H9 (cell line): Measurements from ENCODE around the gene MYOM3. TPM values are rescaled to one million over a fixed set of nuclear protein-coding genes. Genes with fewer than 3 reads are reported as not detected.

Experiments used
- DNase-seq: peaks from one replicate; pipeline ENCODE4 v3.0.0-alpha.2; 2017
- H2AFZ ChIP-seq: one replicate; pipeline ENCODE4 v1.6.1; 2013; ENCODE audit warnings: mild to moderate bottlenecking, low read length, control low read depth, moderate library complexity
- H2AK5ac ChIP-seq: 2 replicates; pipeline ENCODE4 v1.6.1; 2013; ENCODE audit warnings: low read length, control low read depth, mixed read lengths; ENCODE audit not compliant: insufficient read length
- H2BK120ac ChIP-seq: one replicate; pipeline ENCODE4 v1.6.1; 2013; ENCODE audit warnings: low read depth, mild to moderate bottlenecking, low read length, control low read depth, inconsistent platforms; ENCODE audit not compliant: poor library complexity, severe bottlenecking
- H2BK12ac ChIP-seq: 2 replicates; pipeline ENCODE4 v1.6.1; 2013; ENCODE audit warnings: low read length, control low read depth, mixed read lengths, low read depth; ENCODE audit not compliant: insufficient read length
- H2BK15ac ChIP-seq: 2 replicates; pipeline ENCODE4 v1.6.1; 2013; ENCODE audit warnings: low read depth, low read length, control low read depth
- H2BK20ac ChIP-seq: one replicate; pipeline ENCODE4 v1.6.1; 2013; ENCODE audit warnings: low read depth, mild to moderate bottlenecking, low read length, control low read depth, inconsistent platforms; ENCODE audit not compliant: poor library complexity, severe bottlenecking
- H2BK5ac ChIP-seq: 2 replicates; pipeline ENCODE4 v1.6.1; 2013; ENCODE audit warnings: low read length, control low read depth, mixed read lengths; ENCODE audit not compliant: insufficient read length
- H3K14ac ChIP-seq: 2 replicates; pipeline ENCODE4 v1.6.1; 2013; ENCODE audit warnings: low read length, control low read depth; ENCODE audit not compliant: insufficient read depth
- H3K18ac ChIP-seq: 2 replicates; pipeline ENCODE4 v1.6.1; 2013; ENCODE audit warnings: low read depth, mild to moderate bottlenecking, mixed read lengths, low read length, control low read depth; ENCODE audit not compliant: insufficient read length
- H3K23ac ChIP-seq: 2 replicates; pipeline ENCODE4 v1.6.1; 2013; ENCODE audit warnings: low read length, control low read depth, mixed read lengths, low read depth; ENCODE audit not compliant: insufficient read length
- H3K23me2 ChIP-seq: 2 replicates; pipeline ENCODE4 v1.6.1; 2013; ENCODE audit warnings: low read depth, mild to moderate bottlenecking, mixed read lengths, low read length, control low read depth; ENCODE audit not compliant: insufficient read length, poor library complexity, severe bottlenecking
- H3K27ac ChIP-seq: 2 replicates; pipeline ENCODE4 v1.5.1; 2013; ENCODE audit warnings: low read length, control low read depth, mixed read lengths, low read depth; ENCODE audit not compliant: insufficient read length
- H3K27me3 ChIP-seq: 2 replicates; pipeline ENCODE4 v1.6.1; 2013; ENCODE audit warnings: low read length, control low read depth, inconsistent platforms; ENCODE audit not compliant: insufficient read depth
- H3K4ac ChIP-seq: 2 replicates; pipeline ENCODE4 v1.6.1; 2013; ENCODE audit warnings: low read depth, mild to moderate bottlenecking, control low read depth, inconsistent platforms, low read length, moderate library complexity
- H3K4me1 ChIP-seq: 2 replicates; pipeline ENCODE4 v1.6.1; 2013; ENCODE audit warnings: low read length, control low read depth, inconsistent platforms; ENCODE audit not compliant: insufficient read depth
- H3K4me2 ChIP-seq: 2 replicates; pipeline ENCODE4 v1.6.1; 2013; ENCODE audit warnings: low read length, control low read depth, mixed read lengths; ENCODE audit not compliant: insufficient read length, insufficient read depth
- H3K56ac ChIP-seq: 2 replicates; pipeline ENCODE4 v1.6.1; 2013; ENCODE audit warnings: low read depth, mild to moderate bottlenecking, mixed read lengths, low read length, control low read depth; ENCODE audit not compliant: insufficient read length
- H3K79me1 ChIP-seq: 2 replicates; pipeline ENCODE4 v1.6.1; 2013; ENCODE audit warnings: low read depth, mild to moderate bottlenecking, moderate library complexity, low read length, control low read depth, inconsistent platforms; ENCODE audit not compliant: insufficient read depth, poor library complexity, severe bottlenecking
- H3K79me2 ChIP-seq: 2 replicates; pipeline ENCODE4 v1.6.1; 2013; ENCODE audit warnings: low read length, control low read depth, inconsistent platforms; ENCODE audit not compliant: insufficient read depth
- H3K9ac ChIP-seq: 2 replicates; pipeline ENCODE4 v1.6.1; 2013; ENCODE audit warnings: low read length, control low read depth, mixed read lengths; ENCODE audit not compliant: insufficient read length; ENCODE audit errors: extremely low read depth
- H3K9me3 ChIP-seq: one replicate; pipeline ENCODE4 v1.6.1; 2013; ENCODE audit warnings: low read depth, low read length, inconsistent platforms; ENCODE audit not compliant: control insufficient read depth
- H3T11ph ChIP-seq: one replicate; pipeline ENCODE4 v1.6.1; 2013; ENCODE audit warnings: mild to moderate bottlenecking, low read length, control low read depth, inconsistent platforms
- H4K20me1 ChIP-seq: one replicate; pipeline ENCODE4 v1.6.1; 2013; ENCODE audit not compliant: control insufficient read depth, insufficient read length, insufficient read depth
- H4K5ac ChIP-seq: 2 replicates; pipeline ENCODE4 v1.6.1; 2013; ENCODE audit warnings: low read depth, mild to moderate bottlenecking, mixed read lengths, low read length, control low read depth; ENCODE audit not compliant: insufficient read length
- H4K8ac ChIP-seq: replicated peaks from 2 replicates; pipeline ENCODE4 v1.6.1; 2013; ENCODE audit warnings: low read length, control low read depth, mixed read lengths, low read depth; ENCODE audit not compliant: insufficient read length
- H4K91ac ChIP-seq: 2 replicates; pipeline ENCODE4 v1.6.1; 2013; ENCODE audit warnings: low read depth, mild to moderate bottlenecking, moderate library complexity, mixed read lengths, low read length, control low read depth; ENCODE audit not compliant: insufficient read length
- H3K27ac Mint-ChIP-seq, 3 experiments: 2 replicates in 2 of 3; 3 replicates in 1 of 3; pipeline ENCODE4 v1.8.0; 2020 to 2021; ENCODE audit warnings: mixed read lengths in 3 of 3, mild to moderate bottlenecking in 1 of 3, moderate library complexity in 1 of 3
- H3K27me3 Mint-ChIP-seq: 2 replicates; pipeline ENCODE4 v1.8.0; 2021; ENCODE audit warnings: low read depth, mild to moderate bottlenecking, moderate library complexity, mixed read lengths
- H3K36me3 Mint-ChIP-seq, 3 experiments: 2 replicates in 2 of 3; 3 replicates in 1 of 3; pipeline ENCODE4 v1.8.0; 2020 to 2021; ENCODE audit warnings: low read depth in 3 of 3, mixed read lengths in 3 of 3; ENCODE audit not compliant: insufficient read depth in 1 of 3
- H3K4me1 Mint-ChIP-seq, 2 experiments: 2 replicates each; pipeline ENCODE4 v1.8.0; 2020; ENCODE audit warnings: mixed read lengths in 2 of 2
- H3K4me3 Mint-ChIP-seq, 2 experiments: 2 replicates in 1 of 2; 3 replicates in 1 of 2; pipeline ENCODE4 v1.8.0; 2020 to 2021; ENCODE audit warnings: mild to moderate bottlenecking in 2 of 2, mixed read lengths in 2 of 2, moderate library complexity in 1 of 2
- H3K9me3 Mint-ChIP-seq, 2 experiments: 2 replicates in 1 of 2; 3 replicates in 1 of 2; pipeline ENCODE4 v1.8.0; 2020; ENCODE audit warnings: mild to moderate bottlenecking in 2 of 2, mixed read lengths in 2 of 2, moderate library complexity in 1 of 2
- CTCF ChIP-seq: fragments of 200-600 bp; sonication (generic); conservative IDR thresholded peaks from 3 replicates; pipeline ENCODE4 v1.8.0; 2021; ENCODE audit warnings: antibody characterized with exemption, mild to moderate bottlenecking
- WGBS: extraction: QIAGEN DNeasy Blood & Tissue Kit; methylation state at CpG from one replicate; pipeline ENCODE4 v1.1.7; 2013; ENCODE audit warnings: missing lambda C conversion rate, low lambda C conversion rate, mixed read lengths; ENCODE audit not compliant: insufficient read length; ENCODE audit errors: extremely low coverage; 5-methylcytosine and 5-hydroxymethylcytosine counted together
- total RNA-seq: library from RNA; stranded (reverse); gene quantifications from 2 replicates; pipeline ENCODE4 v1.2.1, GENCODE V29; 2021

MYOM3 gene
- total RNA-seq, 1 experiment from 2014 or later = 0.11 TPM

DNA sequence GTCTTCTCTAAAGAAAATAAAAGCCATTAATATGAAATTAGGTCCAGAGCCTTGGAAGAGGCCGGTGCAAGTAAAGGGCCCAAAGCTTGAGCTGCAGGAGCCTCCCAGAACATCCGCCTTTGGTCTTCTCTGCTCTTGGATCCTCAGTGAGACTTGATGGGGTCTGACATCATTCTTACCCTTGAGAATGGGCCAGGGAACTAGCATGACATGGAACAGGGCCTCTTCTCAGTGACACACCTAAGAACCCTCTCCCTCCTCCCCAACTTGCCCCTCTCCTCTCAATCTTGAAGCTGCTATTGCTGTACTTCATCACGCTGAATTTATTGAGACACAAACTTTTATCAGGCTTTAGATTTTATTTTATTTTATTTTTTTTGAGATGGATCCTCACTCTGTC lies 91.5 kb downstream of the MYOM3 start:
- Histone ChIP-seq H3K79me2 (no peaks in the 10 kb centered on the region), H2BK12ac (no peak overlapping the region), H3K23ac (no peak overlapping the region), H3K9ac (no peak overlapping the region), H2BK20ac (peak overlapping the region; percentile 46), H3K4ac (no peak overlapping the region), H4K5ac (no peak overlapping the region), H2BK120ac (no peak overlapping the region), H3K4me2 (no peak overlapping the region), H4K20me1 (no peaks in the 10 kb centered on the region), H3K14ac (no peak overlapping the region), H2AFZ (no peak overlapping the region), H3T11ph (no peak overlapping the region), H3K27ac (no peak overlapping the region), H3K27me3 (no peaks in the 10 kb centered on the region), H3K4me1 (peaks cover 15% of the 10 kb centered on the region; the same call in 1 of the 2 replicates), H2AK5ac (no peak overlapping the region), H4K8ac (no peak overlapping the region), H3K79me1 (no peaks in the 10 kb centered on the region), H2BK15ac (no peak overlapping the region), H3K56ac (no peak overlapping the region), H3K18ac (no peak overlapping the region), H3K9me3 (no peaks in the 10 kb centered on the region), H4K91ac (no peak overlapping the region), H3K23me2 (no peaks in the 10 kb centered on the region), H2BK5ac (no peak overlapping the region)
- TF ChIP-seq CTCF = no peak
- H3K9me3 Mint-ChIP-seq = no peaks in the 10 kb centered on the region
- H3K4me3 Mint-ChIP-seq = no peak overlapping the region
- H3K27ac Mint-ChIP-seq = no peak overlapping the region
- no peak for DNase-seq
- H3K27me3 Mint-ChIP-seq = no peaks in the 10 kb centered on the region; the same call in 1 of the 2 replicates
- WGBS = no CpG with 5 or more reads among the region's 3 CpGs
- peaks cover 25 to 26% of the 10 kb centered on the region in 2 experiments for H3K4me1 Mint-ChIP-seq
- no peaks in the 10 kb centered on the region for H3K36me3 Mint-ChIP-seq
